Astrocyte of the spinal cord (primary cell): ENCODE data around the gene NT5C2.

Source experiments
- DNase-seq: peaks from one replicate; pipeline ENCODE4 v3.0.0; 2011; ENCODE audit warnings: low read depth, low spot score
- H3K4me3 ChIP-seq: 2 replicates; pipeline ENCODE4 v1.5.1; 2011; ENCODE audit warnings: low read depth, mild to moderate bottlenecking, low read length, moderate library complexity
- in situ Hi-C: cut with HindIII; loops from 2 replicates; pipeline ENCODE4 v1.10.0; 2017; ENCODE audit warnings: low sequenced_read_pairs
- TF ChIP-seq, protein P1 (sequence below): IDR thresholded peaks from 2 replicates; pipeline ENCODE4 v1.5.1; 2012; ENCODE audit warnings: low read depth, mild to moderate bottlenecking, low read length, inconsistent platforms

Gene NT5C2

DNA sequence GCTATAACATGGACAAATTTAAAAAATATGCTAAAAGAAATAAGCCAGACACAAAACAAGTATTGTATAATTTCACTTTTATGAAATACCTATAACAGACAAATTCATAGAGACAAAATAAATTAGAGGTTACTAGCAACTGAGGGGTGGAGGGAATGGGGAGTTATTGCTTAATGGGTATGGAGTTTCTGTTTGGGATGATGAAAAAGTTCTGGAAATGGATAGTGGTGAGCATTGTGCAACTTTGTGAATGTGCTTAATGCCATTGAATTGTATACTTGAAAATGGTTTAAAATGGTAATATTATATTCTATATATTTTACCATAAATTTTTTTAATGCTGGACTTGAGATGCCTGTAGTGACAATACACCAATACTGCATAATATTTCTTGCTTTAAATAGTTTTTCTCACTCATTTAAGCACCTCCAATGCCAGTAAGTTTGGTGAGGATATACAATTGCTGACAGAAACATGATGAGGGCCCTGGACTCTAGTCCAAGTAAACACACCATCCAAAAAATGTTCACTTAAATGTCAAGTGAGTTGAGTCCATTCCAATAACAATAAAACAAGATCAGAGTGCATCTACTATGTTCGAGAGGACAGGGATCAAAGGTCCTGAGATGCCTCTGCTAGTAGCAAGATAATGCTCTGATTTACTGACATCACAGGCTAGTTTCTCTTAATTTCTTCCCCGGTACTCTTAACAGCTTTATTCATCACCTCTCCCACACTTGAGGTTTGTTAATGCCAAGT is 71.9 kb downstream of the NT5C2 start:
- in situ Hi-C loops, result no loop called here
- TF ChIP-seq, protein P1, sequence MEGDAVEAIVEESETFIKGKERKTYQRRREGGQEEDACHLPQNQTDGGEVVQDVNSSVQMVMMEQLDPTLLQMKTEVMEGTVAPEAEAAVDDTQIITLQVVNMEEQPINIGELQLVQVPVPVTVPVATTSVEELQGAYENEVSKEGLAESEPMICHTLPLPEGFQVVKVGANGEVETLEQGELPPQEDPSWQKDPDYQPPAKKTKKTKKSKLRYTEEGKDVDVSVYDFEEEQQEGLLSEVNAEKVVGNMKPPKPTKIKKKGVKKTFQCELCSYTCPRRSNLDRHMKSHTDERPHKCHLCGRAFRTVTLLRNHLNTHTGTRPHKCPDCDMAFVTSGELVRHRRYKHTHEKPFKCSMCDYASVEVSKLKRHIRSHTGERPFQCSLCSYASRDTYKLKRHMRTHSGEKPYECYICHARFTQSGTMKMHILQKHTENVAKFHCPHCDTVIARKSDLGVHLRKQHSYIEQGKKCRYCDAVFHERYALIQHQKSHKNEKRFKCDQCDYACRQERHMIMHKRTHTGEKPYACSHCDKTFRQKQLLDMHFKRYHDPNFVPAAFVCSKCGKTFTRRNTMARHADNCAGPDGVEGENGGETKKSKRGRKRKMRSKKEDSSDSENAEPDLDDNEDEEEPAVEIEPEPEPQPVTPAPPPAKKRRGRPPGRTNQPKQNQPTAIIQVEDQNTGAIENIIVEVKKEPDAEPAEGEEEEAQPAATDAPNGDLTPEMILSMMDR, result no peak
- no peak overlapping the region for H3K4me3 ChIP-seq

DNA sequence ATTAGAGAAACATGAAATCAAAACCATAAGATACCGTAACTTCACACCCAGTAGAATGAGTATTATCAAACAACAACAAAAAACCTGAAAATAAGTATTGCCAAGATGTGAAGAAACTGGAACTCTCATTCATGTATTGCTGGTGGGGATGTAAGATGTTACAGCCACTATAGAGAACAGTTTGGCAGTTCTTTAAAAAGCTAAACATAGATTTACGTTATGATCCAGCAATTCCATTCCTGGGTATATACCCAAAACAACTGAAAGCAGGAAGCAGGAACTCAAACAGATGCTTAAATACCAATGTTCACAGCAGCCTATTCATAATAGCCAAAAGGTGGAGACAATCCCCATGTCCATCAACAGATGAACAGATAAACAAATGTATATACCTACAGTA is 72.5 kb downstream of the NT5C2 start:
- H3K4me3 ChIP-seq, result no peak overlapping the region
- DNase-seq, result no peak
- TF ChIP-seq, protein P1, result no peak
- in situ Hi-C loops, result no loop called here

More for the DNA sequence above, 71.9 kb downstream of the NT5C2 start:
- no peak for DNase-seq

DNA sequence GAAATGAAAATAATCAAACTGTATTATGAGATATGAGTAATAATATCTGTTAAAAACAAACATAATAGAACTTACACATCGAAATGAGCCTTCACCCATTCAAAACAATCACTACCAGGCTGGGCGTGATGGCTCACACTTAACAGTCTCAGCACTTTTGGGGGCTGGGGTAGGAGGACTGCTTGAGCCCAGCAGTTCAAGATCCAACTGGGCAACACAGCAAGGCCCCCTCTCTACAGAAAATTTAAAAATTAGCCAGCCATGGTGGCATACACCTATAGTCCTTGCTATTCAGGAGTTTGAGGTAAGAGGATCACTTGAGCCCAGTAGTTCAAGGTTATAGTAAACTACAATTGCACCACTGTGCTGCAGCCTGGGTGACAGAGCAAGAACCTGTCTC is 75.8 kb downstream of the NT5C2 start:
- no peak overlapping the region for H3K4me3 ChIP-seq
- no peak for DNase-seq
- in situ Hi-C loops, result no loop called here
- TF ChIP-seq, protein P1, result no peak

DNA sequence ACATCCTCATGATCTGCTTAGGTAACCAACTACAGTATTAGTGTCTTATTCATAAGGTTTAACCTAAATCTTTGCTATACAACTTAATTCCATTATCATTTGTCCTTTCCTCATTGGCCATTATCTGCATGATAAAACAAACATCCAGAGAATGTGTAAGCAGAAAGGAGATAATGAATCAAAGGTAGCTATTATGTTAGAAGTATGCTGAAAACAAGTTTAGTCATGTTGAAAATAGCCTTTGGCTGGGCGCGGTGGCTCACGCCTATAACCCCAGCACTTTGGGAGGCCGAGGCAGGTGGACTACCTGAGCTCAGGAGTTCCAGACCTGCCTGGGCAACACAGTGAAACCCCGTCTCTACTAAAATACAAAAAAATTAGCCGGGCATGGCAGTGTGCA is 78.2 kb downstream of the NT5C2 start:
- H3K4me3 ChIP-seq, result no peak overlapping the region
- TF ChIP-seq, protein P1, result no peak
- no peak for DNase-seq
- in situ Hi-C loops, result no loop called here

DNA sequence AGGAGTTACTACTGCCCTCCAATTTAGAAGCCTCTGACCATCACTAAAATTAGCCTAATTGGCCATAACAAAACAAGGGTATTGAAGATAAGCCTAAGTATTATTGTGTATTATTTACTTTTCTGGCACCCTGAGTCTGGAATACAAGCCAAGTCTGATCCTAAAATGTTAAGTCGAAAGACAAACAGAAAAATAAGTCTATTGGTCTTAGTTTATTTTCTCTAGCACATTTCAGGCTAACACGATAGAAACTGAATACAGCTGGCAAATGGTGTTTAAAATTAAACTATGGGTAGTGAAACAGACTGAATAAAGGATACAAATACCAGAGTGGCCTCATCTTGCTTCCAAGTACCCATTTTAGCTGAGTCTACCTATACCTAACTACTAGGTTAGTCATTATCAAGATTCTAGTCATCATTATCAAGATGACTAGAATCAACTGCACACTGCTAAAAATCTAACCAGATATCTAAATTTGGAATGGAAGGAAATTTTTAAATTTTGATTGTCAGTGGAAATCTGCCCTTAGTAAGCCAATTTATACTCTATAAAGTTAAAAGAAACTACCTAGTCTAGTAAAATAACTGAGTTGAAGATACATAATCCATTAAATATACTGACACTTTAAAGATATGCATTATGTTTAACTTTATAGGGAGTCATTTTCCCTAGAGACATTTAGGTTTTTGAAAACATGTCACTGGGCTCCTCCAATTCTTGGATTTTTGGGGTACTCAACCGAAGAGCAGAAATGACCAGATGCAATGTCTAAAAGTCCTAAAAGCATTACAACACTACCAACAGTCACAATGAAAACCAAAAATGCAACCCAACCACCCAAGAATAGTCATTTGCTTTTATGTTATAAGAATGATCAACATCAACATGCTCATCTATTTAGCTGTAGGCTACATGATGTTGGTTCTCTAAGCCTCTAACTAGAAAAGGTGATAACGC is 80.9 kb downstream of the NT5C2 start:
- in situ Hi-C loops, result no loop called here
- TF ChIP-seq, protein P1, result no peak
- H3K4me3 ChIP-seq, result no peak overlapping the region
- no peak for DNase-seq

DNA sequence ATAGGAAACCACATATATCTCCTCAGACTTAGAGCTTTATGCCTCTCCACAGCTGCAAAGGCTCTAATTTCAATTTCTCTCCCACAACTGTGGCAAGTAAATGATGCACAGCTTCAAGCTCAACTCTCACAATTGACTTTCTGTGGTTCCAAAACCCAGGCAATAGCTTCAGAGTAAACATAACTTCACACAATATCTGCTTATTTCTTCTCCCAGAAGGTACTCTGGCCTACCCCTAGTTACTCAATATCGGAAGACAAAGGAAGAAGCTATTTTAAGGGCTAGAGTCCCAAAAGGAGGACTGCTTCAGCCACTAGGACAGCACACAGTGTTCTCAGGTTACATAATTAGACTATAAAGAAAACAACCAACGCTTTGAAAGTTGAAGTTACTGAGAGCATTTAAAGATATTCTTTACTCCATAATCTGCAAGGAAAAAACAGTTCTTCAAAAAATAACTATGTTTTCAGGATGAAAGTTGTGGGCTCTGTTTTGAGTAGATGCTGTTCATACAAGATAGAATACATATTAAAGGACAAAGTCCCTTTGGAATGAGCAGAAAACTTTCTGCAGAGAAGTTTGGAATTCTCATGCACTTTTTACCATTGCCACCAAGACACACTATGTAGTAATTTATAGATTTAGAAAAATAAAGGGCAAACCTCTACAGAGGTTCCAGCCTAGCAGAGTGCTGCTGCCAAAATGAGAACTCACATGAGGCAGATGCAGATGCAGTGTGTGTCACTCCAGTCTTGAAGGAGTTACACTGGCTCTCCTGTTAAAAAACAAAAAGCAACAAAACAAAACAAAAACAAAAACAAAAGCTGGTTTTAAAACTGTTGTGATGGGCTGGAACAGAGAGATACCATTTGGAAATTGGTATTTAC is 81.8 kb downstream of the NT5C2 start:
- TF ChIP-seq, protein P1, result no peak
- in situ Hi-C loops, result no loop called here
- peak; percentile 67 for DNase-seq
- H3K4me3 ChIP-seq, result no peak overlapping the region
